ENCODE results near the gene ATOH8. TPM values are rescaled to one million over a fixed set of nuclear protein-coding genes. Genes with fewer than 3 reads are reported as not detected.

Gene ATOH8
- total and polyA plus RNA-seq, 9 donors, result 9.4 to 37.7 (median 29.6) TPM

GRCh38 chr2:85800586-85800985 lies 46.8 kb downstream of the ATOH8 start:
- Histone ChIP-seq H3K4me1 (ENCODE audit: insufficient read depth) (peaks cover 14% of the 10 kb centered on the region), H3K27ac (no peak overlapping the region), H3K27me3 (no peaks in the 10 kb centered on the region), H3K4me3 (no peak overlapping the region), H3K9me3 (no peaks in the 10 kb centered on the region), H3K36me3 (no peaks in the 10 kb centered on the region)
- DNase-seq, result peak in 1 of 5 donors; percentile 7
- WGBS, 3 donors, result 93 to 97% (median 96%) methylated on average over 3 of the region's 3 CpGs
- TF ChIP-seq EP300 (IDR thresholded peaks at IDR 0.05) (no peak), POLR2A (IDR thresholded peaks at IDR 0.05) (no peak)
- TF ChIP-seq, protein P1, sequence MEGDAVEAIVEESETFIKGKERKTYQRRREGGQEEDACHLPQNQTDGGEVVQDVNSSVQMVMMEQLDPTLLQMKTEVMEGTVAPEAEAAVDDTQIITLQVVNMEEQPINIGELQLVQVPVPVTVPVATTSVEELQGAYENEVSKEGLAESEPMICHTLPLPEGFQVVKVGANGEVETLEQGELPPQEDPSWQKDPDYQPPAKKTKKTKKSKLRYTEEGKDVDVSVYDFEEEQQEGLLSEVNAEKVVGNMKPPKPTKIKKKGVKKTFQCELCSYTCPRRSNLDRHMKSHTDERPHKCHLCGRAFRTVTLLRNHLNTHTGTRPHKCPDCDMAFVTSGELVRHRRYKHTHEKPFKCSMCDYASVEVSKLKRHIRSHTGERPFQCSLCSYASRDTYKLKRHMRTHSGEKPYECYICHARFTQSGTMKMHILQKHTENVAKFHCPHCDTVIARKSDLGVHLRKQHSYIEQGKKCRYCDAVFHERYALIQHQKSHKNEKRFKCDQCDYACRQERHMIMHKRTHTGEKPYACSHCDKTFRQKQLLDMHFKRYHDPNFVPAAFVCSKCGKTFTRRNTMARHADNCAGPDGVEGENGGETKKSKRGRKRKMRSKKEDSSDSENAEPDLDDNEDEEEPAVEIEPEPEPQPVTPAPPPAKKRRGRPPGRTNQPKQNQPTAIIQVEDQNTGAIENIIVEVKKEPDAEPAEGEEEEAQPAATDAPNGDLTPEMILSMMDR (IDR thresholded peaks at IDR 0.05), result no peak
- intact Hi-C loops (cut with DNase I), result loop anchor here in 1 of 4 donors (5.0 kb wide), 1 partner anchor 163 kb away; no protein-coding TSS in a partner anchor

DNA sequence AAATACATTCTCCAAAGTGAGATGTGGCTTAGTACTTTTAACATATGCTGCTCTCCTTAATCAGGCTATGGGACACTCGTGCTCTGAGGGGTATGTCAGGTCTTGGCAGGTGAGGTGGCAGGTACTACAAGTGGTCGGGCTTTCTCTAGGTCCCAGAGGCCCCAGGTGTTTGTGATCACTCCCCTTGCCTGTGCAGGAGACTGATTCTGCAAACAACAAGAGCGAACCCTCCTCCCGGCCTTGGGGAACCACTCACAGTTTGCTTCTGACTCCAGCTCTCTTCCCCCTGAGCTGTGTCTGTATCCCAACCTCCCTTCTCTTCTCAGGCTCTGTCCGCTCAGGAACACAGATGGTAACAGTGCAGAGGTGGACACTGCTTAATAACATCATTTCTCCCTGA lies 48.1 kb downstream of the ATOH8 start:
- intact Hi-C loops (cut with DNase I), result loop anchor here in 1 of 4 donors (5.0 kb wide), 1 partner anchor 165 kb away; no protein-coding TSS in a partner anchor
- DNase-seq, result no peak
- 93 to 94% (median 93%) methylated on average over 5 of the region's 5 CpGs for WGBS, 3 donors
- H3K4me3 ChIP-seq, result no peak overlapping the region
- no peak overlapping the region for H3K27ac ChIP-seq
- H3K4me1 ChIP-seq (ENCODE audit: insufficient read depth), result peaks cover 5% of the 10 kb centered on the region
- no peaks in the 10 kb centered on the region for H3K36me3 ChIP-seq
- no peak for TF ChIP-seq EP300 (IDR thresholded peaks at IDR 0.05)
- TF ChIP-seq, protein P1 (IDR thresholded peaks at IDR 0.05), result no peak
- no peak for TF ChIP-seq POLR2A (IDR thresholded peaks at IDR 0.05)
- no peaks in the 10 kb centered on the region for H3K9me3 ChIP-seq
- no peaks in the 10 kb centered on the region for H3K27me3 ChIP-seq

DNA sequence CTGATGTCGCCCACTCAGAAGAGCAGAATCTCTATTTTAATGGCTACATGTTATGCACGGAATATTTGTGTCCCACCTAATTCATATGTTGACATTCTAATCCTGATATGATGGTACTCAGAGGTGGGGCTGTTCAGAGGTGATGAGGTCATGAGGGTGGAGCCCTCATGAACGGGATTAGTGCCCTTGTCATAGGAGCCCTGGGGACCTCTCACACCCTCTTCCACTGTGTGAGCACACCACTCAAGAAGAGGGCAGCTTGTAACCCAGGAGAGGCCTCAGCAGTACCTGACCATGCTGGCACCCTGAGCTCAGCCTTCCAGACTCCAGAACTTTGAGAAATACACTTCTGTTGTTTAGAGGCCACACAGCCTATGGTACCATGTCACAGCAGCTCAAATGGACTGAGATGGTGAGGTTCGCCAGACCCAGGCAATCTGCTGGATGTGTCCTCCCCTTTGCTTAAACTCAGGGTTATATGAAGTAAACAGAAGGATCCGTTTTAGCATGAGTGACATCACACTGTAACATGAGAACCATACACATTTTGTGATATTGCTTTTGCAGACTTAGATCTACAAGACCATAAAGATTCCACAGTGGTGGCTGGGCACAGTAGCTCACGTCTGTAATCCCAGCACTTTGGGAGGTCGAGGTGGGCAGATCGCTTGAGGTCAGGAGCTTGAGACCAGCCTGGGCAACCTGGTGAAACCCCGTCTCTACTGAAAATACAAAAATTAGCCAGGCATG lies 48.7 kb downstream of the ATOH8 start:
- Histone ChIP-seq H3K27ac (no peak overlapping the region), H3K27me3 (no peaks in the 10 kb centered on the region), H3K4me1 (ENCODE audit: insufficient read depth) (no peaks in the 10 kb centered on the region), H3K36me3 (no peaks in the 10 kb centered on the region), H3K4me3 (no peak overlapping the region), H3K9me3 (no peaks in the 10 kb centered on the region)
- DNase-seq, result peak in 1 of 5 donors; percentile 6
- intact Hi-C loops (cut with DNase I), result loop anchor here in 1 of 4 donors (5.0 kb wide), 1 partner anchor 165 kb away; no protein-coding TSS in a partner anchor
- TF ChIP-seq POLR2A (IDR thresholded peaks at IDR 0.05), result no peak
- TF ChIP-seq, protein P1 (IDR thresholded peaks at IDR 0.05), result no peak
- TF ChIP-seq EP300 (IDR thresholded peaks at IDR 0.05), result no peak
- 78 to 89% (median 85%) methylated on average over 9 of the region's 9 CpGs for whole genome bisulfite sequencing, 3 donors

GRCh38 chr2:85803704-85804425 lies 50.1 kb downstream of the ATOH8 start:
- intact Hi-C loops (cut with DNase I), result loop anchor here in 1 of 4 donors (5.0 kb wide), 1 partner anchor 167 kb away; no protein-coding TSS in a partner anchor

More at GRCh38 chr2:85803704-85804425, 50.1 kb downstream of the ATOH8 start:
- no peak overlapping the region for H3K4me3 ChIP-seq
- H3K4me1 ChIP-seq (ENCODE audit: insufficient read depth), result no peaks in the 10 kb centered on the region
- H3K27me3 ChIP-seq, result no peaks in the 10 kb centered on the region
- no peak for TF ChIP-seq POLR2A (IDR thresholded peaks at IDR 0.05)
- H3K9me3 ChIP-seq, result no peaks in the 10 kb centered on the region
- WGBS, 3 donors, result 79 to 84% (median 80%) methylated on average over 10 of the region's 10 CpGs
- H3K36me3 ChIP-seq, result no peaks in the 10 kb centered on the region
- DNase-seq, result peak in 1 of 5 donors; percentile 16
- no peak overlapping the region for H3K27ac ChIP-seq
